Measurements from ENCODE around the gene CXCL12.

DNA sequence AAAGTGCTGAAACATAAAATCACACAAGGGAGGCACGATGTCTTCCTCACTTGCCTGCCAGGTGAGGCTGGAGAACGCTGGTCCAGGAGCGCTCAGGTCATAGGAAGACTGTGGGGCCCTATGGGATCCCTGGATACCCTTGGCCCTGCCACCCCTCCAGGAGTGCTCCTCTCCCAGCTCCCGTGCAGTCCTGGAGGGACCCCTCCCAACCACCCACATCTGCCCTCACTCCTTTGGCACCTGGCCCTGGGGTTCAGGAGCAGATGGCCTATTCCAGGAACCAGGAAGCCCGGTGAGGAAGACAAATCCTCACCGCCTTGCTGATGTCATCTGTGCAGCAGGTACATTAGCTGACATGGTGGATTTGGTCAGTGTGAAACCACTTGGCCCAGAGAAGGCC, 3.7 kb upstream of the CXCL12 start:
- TF ChIP-seq CTCF (IDR thresholded peaks at IDR 0.05; ENCODE audit: borderline replicate concordance, extremely low read depth, low read length, poor library complexity, severe bottlenecking) (no peak), EZH2 (IDR thresholded peaks at IDR 0.05; ENCODE audit: borderline replicate concordance, low read depth, low read length, severe bottlenecking) (no peak)

Data from DND-41 (cell line).